Upper lobe of left lung (tissue), 6 donors: ENCODE data around the gene SIM1. TPM values are rescaled to one million over a fixed set of nuclear protein-coding genes. Genes with fewer than 3 reads are reported as not detected.
A peak's percentile ranks its signal among the peaks of the same experiment; 100 is the strongest.

Experiments
- ATAC-seq, 2 donors: fragments of 200-7000 bp; cut with Tn5 transposase; one replicate each; pipeline ENCODE4 v1.9.1; 2022; ENCODE audit warnings: mild to moderate bottlenecking in 2 of 2, moderate library complexity in 2 of 2; ENCODE audit not compliant: low FRiP score in 2 of 2
- DNase-seq, 2 donors: peaks; one replicate each; pipeline ENCODE4 v3.0.0-alpha.2; 2019 to 2020
- H3K27ac ChIP-seq, 4 donors: fragments of 200-600 bp; sonication (generic); one replicate each; pipeline ENCODE4 v1.5.1; 2016 to 2019
- H3K27me3 ChIP-seq, 4 donors: fragments of 200-600 bp; sonication (generic); one replicate each; pipeline ENCODE4 v1.5.1; 2017 to 2019
- H3K36me3 ChIP-seq, 4 donors: fragments of 200-600 bp; sonication (generic); one replicate each; pipeline ENCODE4 v1.5.1; 2016 to 2019
- H3K4me1 ChIP-seq, 4 donors: fragments of 200-600 bp; sonication (generic); one replicate each; pipeline ENCODE4 v1.5.1; 2018 to 2019
- H3K4me3 ChIP-seq, 4 donors: fragments of 200-600 bp; sonication (generic); one replicate each; pipeline ENCODE4 v1.5.1; 2017 to 2019; ENCODE audit warnings: mild to moderate bottlenecking in 2 of 4, moderate library complexity in 1 of 4
- H3K9me3 ChIP-seq, 4 donors: fragments of 200-600 bp; sonication (generic); one replicate each; pipeline ENCODE4 v1.5.1; 2018 to 2019
- EP300 ChIP-seq, 4 donors: sonication (generic); formaldehyde crosslinking; IDR thresholded peaks; one replicate each; pipeline ENCODE4 v1.5.1; 2017; ENCODE audit warnings: antibody characterized with exemption in 4 of 4, control low read depth in 2 of 4
- POLR2A ChIP-seq, 4 donors: fragments of 450-650 bp; IDR thresholded peaks; one replicate each; pipeline ENCODE4 v1.5.1; 2016 to 2017; ENCODE audit warnings: antibody characterized with exemption in 4 of 4, mild to moderate bottlenecking in 2 of 4
- POLR2AphosphoS5 ChIP-seq, 2 donors: sonication (generic); formaldehyde crosslinking; IDR thresholded peaks; one replicate each; pipeline ENCODE4 v1.5.1; 2017; ENCODE audit warnings: antibody characterized with exemption in 2 of 2
- WGBS, 2 donors: methylation state at CpG; one replicate each; pipeline ENCODE4 v1.1.5; 2017 to 2018; 5-methylcytosine and 5-hydroxymethylcytosine counted together
- total RNA-seq, 6 donors: library from RNA; depleted of rRNA in 4 of 6; stranded (reverse); fragments of >200 nt in 4 of 6; gene quantifications; one replicate each; pipeline versions ENCODE4 v1.1.0 to v1.2.1, GENCODE V29; 2016 to 2021
- TF ChIP-seq, protein P1 (sequence below), 6 experiments: fragments of 450-650 bp in 4 of 6; fragments of 200-600 bp in 2 of 6; sonication (generic) in 2 of 6; IDR thresholded peaks; one replicate each; pipeline ENCODE4 v1.5.1; 2016 to 2019; ENCODE audit warnings: antibody characterized with exemption in 6 of 6
- donor health status: DM: no; HTN: no; CAD: no; lungs with moderate emphysema.
- donor health status: DM: no; HTN: yes; CAD: no; lungs with severe emphysema.

Gene SIM1
- total RNA-seq, 6 donors from 2014 or later = not detected

DNA sequence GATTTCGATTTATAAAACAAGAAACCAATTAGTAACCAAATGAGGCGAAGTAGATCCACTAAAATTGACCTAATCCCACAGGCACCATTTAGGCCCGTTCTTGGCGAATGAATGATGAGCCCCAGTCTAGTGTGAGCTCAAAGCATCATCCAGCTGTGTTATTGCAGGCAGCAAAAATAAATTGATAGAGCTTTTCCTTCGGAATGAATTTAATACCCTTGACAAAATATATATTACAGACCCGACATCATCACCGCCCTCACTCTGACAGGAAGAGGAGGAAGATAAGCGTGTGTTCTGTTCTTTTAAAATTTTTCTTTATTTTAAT lies 7.8 kb downstream of the SIM1 start:
- ATAC-seq = no peak
- H3K27me3 ChIP-seq = peaks cover 0 to 77% (median 52%) of the 10 kb centered on the region in 4 donors
- H3K27ac ChIP-seq = no peak overlapping the region
- no peaks in the 10 kb centered on the region for H3K36me3 ChIP-seq
- no peak for TF ChIP-seq POLR2AphosphoS5 (IDR thresholded peaks at IDR 0.05)
- TF ChIP-seq EP300 (IDR thresholded peaks at IDR 0.05) = no peak
- no peak for TF ChIP-seq POLR2A (IDR thresholded peaks at IDR 0.05)
- TF ChIP-seq, protein P1, sequence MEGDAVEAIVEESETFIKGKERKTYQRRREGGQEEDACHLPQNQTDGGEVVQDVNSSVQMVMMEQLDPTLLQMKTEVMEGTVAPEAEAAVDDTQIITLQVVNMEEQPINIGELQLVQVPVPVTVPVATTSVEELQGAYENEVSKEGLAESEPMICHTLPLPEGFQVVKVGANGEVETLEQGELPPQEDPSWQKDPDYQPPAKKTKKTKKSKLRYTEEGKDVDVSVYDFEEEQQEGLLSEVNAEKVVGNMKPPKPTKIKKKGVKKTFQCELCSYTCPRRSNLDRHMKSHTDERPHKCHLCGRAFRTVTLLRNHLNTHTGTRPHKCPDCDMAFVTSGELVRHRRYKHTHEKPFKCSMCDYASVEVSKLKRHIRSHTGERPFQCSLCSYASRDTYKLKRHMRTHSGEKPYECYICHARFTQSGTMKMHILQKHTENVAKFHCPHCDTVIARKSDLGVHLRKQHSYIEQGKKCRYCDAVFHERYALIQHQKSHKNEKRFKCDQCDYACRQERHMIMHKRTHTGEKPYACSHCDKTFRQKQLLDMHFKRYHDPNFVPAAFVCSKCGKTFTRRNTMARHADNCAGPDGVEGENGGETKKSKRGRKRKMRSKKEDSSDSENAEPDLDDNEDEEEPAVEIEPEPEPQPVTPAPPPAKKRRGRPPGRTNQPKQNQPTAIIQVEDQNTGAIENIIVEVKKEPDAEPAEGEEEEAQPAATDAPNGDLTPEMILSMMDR (IDR thresholded peaks at IDR 0.05) = no peak
- peaks cover 0 to 21% (median 2%) of the 10 kb centered on the region in 4 donors for H3K4me1 ChIP-seq
- no peak for DNase-seq
- no peak overlapping the region for H3K4me3 ChIP-seq
- H3K9me3 ChIP-seq = no peaks in the 10 kb centered on the region
- 23 to 28% methylated on average over 8 of the region's 8 CpGs for WGBS, 2 donors

DNA sequence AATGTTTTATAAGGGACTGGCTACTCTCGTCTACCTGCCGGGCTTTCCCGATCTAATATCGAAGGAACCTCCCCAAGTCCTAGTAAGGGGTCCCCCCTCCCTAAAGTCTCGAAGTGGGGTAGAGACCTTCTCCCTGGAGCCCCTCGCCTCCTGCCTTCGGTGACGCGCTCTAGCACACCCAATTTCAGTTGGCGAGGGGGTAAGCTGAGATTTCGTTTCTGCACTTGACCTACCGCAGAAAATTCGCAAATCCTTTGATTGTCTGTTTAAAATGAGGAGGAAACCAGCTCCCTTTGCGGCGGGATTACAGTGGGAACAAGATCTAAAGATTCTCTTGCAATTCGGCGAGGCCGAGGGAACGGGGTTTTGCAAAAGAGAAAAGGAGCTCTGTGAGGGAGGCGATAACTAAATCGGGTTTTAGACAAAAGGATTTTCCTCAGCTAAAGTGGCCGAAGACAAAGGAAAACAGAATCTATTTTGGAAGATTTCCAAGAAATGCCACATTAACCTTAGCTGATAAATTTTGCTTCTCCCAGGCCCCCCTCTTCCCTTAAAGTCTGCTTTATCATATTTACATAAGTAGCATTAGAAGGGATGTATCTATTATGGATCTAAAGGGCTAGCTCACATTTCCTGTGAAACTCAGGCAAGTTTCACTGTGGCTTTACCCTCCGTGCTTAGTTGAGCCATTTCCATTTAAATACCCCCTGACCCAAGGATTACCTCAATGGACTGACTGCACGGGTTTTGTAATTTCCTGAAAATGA lies 8.4 kb downstream of the SIM1 start:
- no peak overlapping the region for H3K27ac ChIP-seq
- ATAC-seq (no peak), DNase-seq (no peak)
- H3K27me3 ChIP-seq = peaks cover 0 to 72% (median 50%) of the 10 kb centered on the region in 4 donors
- 8 to 11% methylated on average over 24 of the region's 24 CpGs for WGBS, 2 donors
- no peaks in the 10 kb centered on the region for H3K36me3 ChIP-seq
- H3K9me3 ChIP-seq = no peaks in the 10 kb centered on the region
- TF ChIP-seq POLR2AphosphoS5 (IDR thresholded peaks at IDR 0.05) = no peak
- TF ChIP-seq, protein P1 (IDR thresholded peaks at IDR 0.05) = no peak
- TF ChIP-seq POLR2A (IDR thresholded peaks at IDR 0.05) = no peak
- no peak for TF ChIP-seq EP300 (IDR thresholded peaks at IDR 0.05)
- H3K4me3 ChIP-seq = no peak overlapping the region
- peaks cover 0 to 19% (median 1%) of the 10 kb centered on the region in 4 donors for H3K4me1 ChIP-seq

DNA sequence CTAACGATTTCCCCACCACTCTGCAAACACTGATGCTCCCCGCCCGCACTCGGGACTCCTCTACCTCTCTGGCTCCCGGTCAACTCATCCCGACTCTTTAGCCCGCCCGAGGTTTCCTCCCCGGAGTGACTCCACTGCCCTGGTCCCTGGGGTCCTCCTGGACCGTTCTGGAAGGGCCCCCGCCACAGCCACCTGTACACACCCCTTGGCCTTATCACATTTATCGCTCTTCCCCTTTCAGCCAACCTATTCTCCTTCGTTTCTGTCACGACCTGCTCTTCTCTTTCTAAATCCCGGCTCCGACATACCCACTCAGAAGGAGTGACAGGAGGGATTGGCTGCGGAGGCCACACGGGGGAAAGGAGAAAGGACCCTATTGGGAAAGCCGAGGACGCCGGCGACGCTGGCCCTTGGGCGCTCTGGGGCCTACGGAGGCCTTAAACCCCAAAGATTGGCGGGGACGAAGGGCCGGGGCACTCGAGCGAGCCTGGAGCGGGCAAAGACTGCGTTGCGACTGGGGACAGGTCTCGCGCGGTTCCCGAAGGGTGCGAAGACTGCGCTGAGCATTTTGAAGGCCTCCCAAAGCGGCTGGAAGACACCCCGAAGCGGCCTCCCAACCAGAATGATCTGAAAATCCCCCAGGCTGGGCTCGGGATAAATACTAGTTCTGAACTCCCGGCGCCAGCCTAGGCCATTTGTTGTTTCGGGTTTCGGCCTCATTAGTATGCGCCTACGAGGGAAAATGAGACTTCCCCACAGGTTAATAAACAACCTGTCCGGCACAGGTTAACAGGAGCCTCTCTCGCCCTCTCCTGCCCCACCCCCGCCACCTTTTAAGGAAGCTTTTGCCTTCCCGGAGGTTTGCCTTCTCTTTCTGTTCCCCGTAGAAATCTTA lies 9.2 kb downstream of the SIM1 start:
- Histone ChIP-seq H3K27ac (no peak overlapping the region), H3K36me3 (no peaks in the 10 kb centered on the region), H3K9me3 (no peaks in the 10 kb centered on the region), H3K4me3 (no peak overlapping the region), H3K4me1 (peaks cover 0 to 14% (median 0%) of the 10 kb centered on the region in 4 donors), H3K27me3 (peaks cover 0 to 66% (median 43%) of the 10 kb centered on the region in 4 donors)
- ATAC-seq = peak in 1 of 2 donors; percentile 16
- TF ChIP-seq POLR2A (IDR thresholded peaks at IDR 0.05) = no peak
- TF ChIP-seq, protein P1 (IDR thresholded peaks at IDR 0.05) = no peak
- no peak for TF ChIP-seq EP300 (IDR thresholded peaks at IDR 0.05)
- no peak for TF ChIP-seq POLR2AphosphoS5 (IDR thresholded peaks at IDR 0.05)
- DNase-seq = peak in 1 of 2 donors; percentile 64
- WGBS, 2 donors = 8 to 11% methylated on average over 32 to 49 of the region's 54 CpGs

DNA sequence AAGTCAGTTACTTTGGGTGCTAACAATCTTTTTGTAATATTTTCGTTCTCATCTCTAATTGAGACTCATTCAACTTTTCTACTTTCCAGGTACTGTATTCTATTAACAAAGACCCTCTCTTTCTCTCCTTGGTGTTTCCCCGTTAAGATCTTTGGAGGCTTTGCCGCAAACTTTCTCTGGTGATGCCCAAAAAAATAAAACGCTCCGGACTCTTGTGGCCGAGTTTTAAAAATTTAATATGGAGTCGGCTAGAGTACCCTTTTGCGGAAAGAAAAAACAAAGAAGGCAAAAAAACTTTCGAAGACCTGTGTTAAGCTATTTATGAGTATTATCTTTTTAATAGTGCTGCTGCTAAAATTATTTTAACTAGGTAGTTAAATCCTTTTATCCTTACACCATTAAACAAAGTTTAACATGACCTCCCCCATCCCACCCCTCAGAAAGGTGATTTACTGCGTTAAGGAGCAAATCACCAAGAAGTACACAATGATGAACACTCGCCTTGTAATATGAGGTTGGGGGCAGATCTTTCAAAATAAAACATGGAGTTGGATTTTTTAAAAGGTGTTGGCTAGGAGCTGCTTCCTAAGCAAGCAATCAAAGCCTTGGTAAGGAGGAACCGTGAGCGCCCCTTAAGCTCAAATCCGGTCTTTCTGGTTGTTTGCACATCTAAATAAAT lies 10.0 kb downstream of the SIM1 start:
- DNase-seq (no peak), ATAC-seq (no peak)
- Histone ChIP-seq H3K36me3 (no peaks in the 10 kb centered on the region), H3K4me3 (no peak overlapping the region), H3K27me3 (peaks cover 0 to 64% (median 43%) of the 10 kb centered on the region in 4 donors), H3K9me3 (no peaks in the 10 kb centered on the region), H3K4me1 (peaks cover 0 to 14% (median 0%) of the 10 kb centered on the region in 4 donors), H3K27ac (no peak overlapping the region)
- TF ChIP-seq, protein P1 (IDR thresholded peaks at IDR 0.05) = no peak
- TF ChIP-seq EP300 (IDR thresholded peaks at IDR 0.05) = no peak
- TF ChIP-seq POLR2A (IDR thresholded peaks at IDR 0.05) = no peak
- TF ChIP-seq POLR2AphosphoS5 (IDR thresholded peaks at IDR 0.05) = no peak
- WGBS, 2 donors = 15% methylated on average over 13 to 14 of the region's 14 CpGs
